Esophagus muscularis mucosa (tissue), 4 donors: Measurements from ENCODE around the gene LIX1. TPM values are rescaled to one million over a fixed set of nuclear protein-coding genes. Genes with fewer than 3 reads are reported as not detected.

Source experiments
- DNase-seq: peaks from one replicate; pipeline ENCODE4 v3.0.0-alpha.2; 2017; ENCODE audit errors: extremely low spot score
- H3K27ac ChIP-seq, 4 donors: fragments of 200-600 bp; sonication (generic); replicated peaks in 1 of 4; 1 replicate in 3 of 4; 2 replicates in 1 of 4; pipeline ENCODE4 v1.5.1; 2016 to 2019; ENCODE audit warnings: mild to moderate bottlenecking in 1 of 4
- H3K27me3 ChIP-seq, 4 donors: fragments of 200-600 bp; sonication (generic); one replicate each; pipeline versions ENCODE4 v1.5.1 to v1.6.0; 2016 to 2019
- H3K36me3 ChIP-seq, 4 donors: fragments of 200-600 bp; sonication (generic); one replicate each; pipeline ENCODE4 v1.5.1; 2016 to 2019
- H3K4me1 ChIP-seq, 4 donors: fragments of 200-600 bp; sonication (generic); one replicate each; pipeline ENCODE4 v1.5.1; 2016 to 2019
- H3K4me3 ChIP-seq, 4 donors: fragments of 200-600 bp; sonication (generic); 1 replicate in 2 of 4; 2 replicates in 2 of 4; pipeline ENCODE4 v1.5.1; 2016 to 2019; ENCODE audit warnings: mild to moderate bottlenecking in 4 of 4, moderate library complexity in 1 of 4
- H3K9me3 ChIP-seq, 4 donors: fragments of 200-600 bp; sonication (generic); 1 replicate in 3 of 4; 2 replicates in 1 of 4; pipeline ENCODE4 v1.5.1; 2016 to 2019
- CTCF ChIP-seq, 3 experiments: fragments of 200-600 bp in 2 of 3; fragments of 450-650 bp in 1 of 3; sonication (generic) in 2 of 3; IDR thresholded peaks; one replicate each; pipeline ENCODE4 v1.5.1; 2017 to 2019; ENCODE audit warnings: antibody characterized with exemption in 3 of 3, mild to moderate bottlenecking in 2 of 3, moderate library complexity in 1 of 3
- EP300 ChIP-seq: sonication (generic); formaldehyde crosslinking; IDR thresholded peaks from one replicate; pipeline ENCODE4 v1.6.1; 2017; ENCODE audit warnings: antibody characterized with exemption
- POLR2A ChIP-seq: fragments of 450-650 bp; IDR thresholded peaks from one replicate; pipeline ENCODE4 v1.6.1; 2017; ENCODE audit warnings: antibody characterized with exemption, moderate library complexity, mild to moderate bottlenecking, low read depth
- POLR2AphosphoS5 ChIP-seq, 2 donors: sonication (generic); formaldehyde crosslinking; IDR thresholded peaks; one replicate each; pipeline ENCODE4 v1.6.1; 2017; ENCODE audit warnings: antibody characterized with exemption in 2 of 2
- WGBS: methylation state at CpG from one replicate; pipeline ENCODE4 v1.1.5; 2018; 5-methylcytosine and 5-hydroxymethylcytosine counted together
- intact Hi-C: fragments of 100-400 bp; cut with DNase I; formaldehyde crosslinking; loops from one replicate; pipeline ENCODE4 v1.15.1; 2023
- total RNA-seq, 4 donors: library from RNA; depleted of rRNA; stranded (reverse); fragments of >200 nt; gene quantifications; one replicate each; pipeline versions ENCODE4 v1.1.0 to v1.2.1, GENCODE V29; 2016

LIX1 gene
- total RNA-seq, 4 donors from 2014 or later: 0.42 to 1.2 (median 0.67) TPM

- Histone ChIP-seq H3K36me3 (no peaks in the 10 kb centered on the region), H3K4me1 (peaks cover 0 to 4% (median 0%) of the 10 kb centered on the region in 4 donors), H3K27me3 (no peaks in the 10 kb centered on the region), H3K27ac (no peak overlapping the region), H3K4me3 (no peak overlapping the region), H3K9me3 (no peaks in the 10 kb centered on the region)
- DNase-seq: no peak
- TF ChIP-seq POLR2AphosphoS5 (IDR thresholded peaks at IDR 0.05) (no peak), POLR2A (no peak), EP300 (no peak), CTCF (IDR thresholded peaks at IDR 0.05) (no peak)
- intact Hi-C loops: no loop called here
Observed at GRCh38 chr5:97131139-97131710, 11.2 kb downstream of the LIX1 start.

GRCh38 chr5:97127727-97128126, 14.7 kb downstream of the LIX1 start:
- no peak overlapping the region for H3K4me3 ChIP-seq
- no peak overlapping the region for H3K27ac ChIP-seq
- no peaks in the 10 kb centered on the region for H3K36me3 ChIP-seq
- peak; percentile 12 for DNase-seq
- no peaks in the 10 kb centered on the region for H3K9me3 ChIP-seq
- intact Hi-C loops: no loop called here
- TF ChIP-seq POLR2AphosphoS5 (IDR thresholded peaks at IDR 0.05): no peak
- TF ChIP-seq EP300: no peak
- TF ChIP-seq POLR2A: no peak
- no peak for TF ChIP-seq CTCF (IDR thresholded peaks at IDR 0.05)
- H3K4me1 ChIP-seq: peaks cover 0 to 4% (median 0%) of the 10 kb centered on the region in 4 donors
- 78% methylated on average over 1 of the region's 1 CpG for WGBS
- no peaks in the 10 kb centered on the region for H3K27me3 ChIP-seq

- DNase-seq: no peak
- Histone ChIP-seq H3K9me3 (no peaks in the 10 kb centered on the region), H3K36me3 (no peaks in the 10 kb centered on the region), H3K4me3 (no peak overlapping the region), H3K27me3 (no peaks in the 10 kb centered on the region), H3K27ac (no peak overlapping the region), H3K4me1 (no peaks in the 10 kb centered on the region)
- intact Hi-C loops: no loop called here
- TF ChIP-seq CTCF (IDR thresholded peaks at IDR 0.05) (no peak), POLR2AphosphoS5 (IDR thresholded peaks at IDR 0.05) (no peak), POLR2A (no peak), EP300 (no peak)
- WGBS: 80% methylated on average over 3 of the region's 3 CpGs
Observed at GRCh38 chr5:97125125-97125683, 17.2 kb downstream of the LIX1 start.

GRCh38 chr5:97124335-97124734, 18.1 kb downstream of the LIX1 start:
- H3K4me3 ChIP-seq: no peak overlapping the region
- TF ChIP-seq POLR2A (no peak), CTCF (IDR thresholded peaks at IDR 0.05) (no peak), EP300 (no peak)
- H3K27ac ChIP-seq: no peak overlapping the region
- H3K4me1 ChIP-seq: no peaks in the 10 kb centered on the region
- DNase-seq: peak; percentile 26
- no peaks in the 10 kb centered on the region for H3K9me3 ChIP-seq
- WGBS: 94% methylated on average over 2 of the region's 2 CpGs
- intact Hi-C loops: no loop called here
- H3K36me3 ChIP-seq: no peaks in the 10 kb centered on the region
- H3K27me3 ChIP-seq: no peaks in the 10 kb centered on the region

DNA sequence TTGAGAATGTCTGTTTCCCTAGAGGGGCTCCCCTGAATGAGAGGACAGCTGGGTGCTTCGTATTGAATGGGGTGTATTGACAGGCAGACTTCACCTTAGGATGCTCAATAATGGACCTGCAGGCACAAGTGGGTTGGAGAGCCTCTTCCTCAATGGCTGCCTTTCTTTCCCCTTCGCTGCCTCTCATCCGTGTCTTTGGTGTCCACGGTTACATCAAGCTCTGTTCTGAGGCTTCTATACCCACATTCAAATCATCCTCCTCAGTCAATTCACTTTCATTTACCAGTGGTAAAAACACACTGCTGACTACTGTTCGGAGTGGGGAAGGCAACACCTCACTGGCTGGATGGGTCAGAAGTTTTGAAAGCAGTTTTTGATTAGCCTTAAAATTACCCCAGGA, 20.6 kb downstream of the LIX1 start:
- DNase-seq: peak; percentile 62
- H3K36me3 ChIP-seq: no peaks in the 10 kb centered on the region
- H3K4me3 ChIP-seq: no peak overlapping the region
- 91% methylated on average over 5 of the region's 5 CpGs for WGBS
- H3K27me3 ChIP-seq: no peaks in the 10 kb centered on the region
- no peaks in the 10 kb centered on the region for H3K9me3 ChIP-seq
- no peaks in the 10 kb centered on the region for H3K4me1 ChIP-seq
- intact Hi-C loops: no loop called here
- no peak overlapping the region for H3K27ac ChIP-seq
- TF ChIP-seq POLR2AphosphoS5 (IDR thresholded peaks at IDR 0.05) (no peak), CTCF (IDR thresholded peaks at IDR 0.05) (no peak), POLR2A (no peak), EP300 (no peak)
